GM19438 (cell line): ENCODE measurements around the gene LAMB4.

Experiments
- ATAC-seq: cut with Tn5 transposase; IDR thresholded peaks from one replicate; pipeline ENCODE4 v1.9.1; 2021; ENCODE audit warnings: low read depth; ENCODE audit not compliant: unreplicated experiment

LAMB4 gene, protein sequence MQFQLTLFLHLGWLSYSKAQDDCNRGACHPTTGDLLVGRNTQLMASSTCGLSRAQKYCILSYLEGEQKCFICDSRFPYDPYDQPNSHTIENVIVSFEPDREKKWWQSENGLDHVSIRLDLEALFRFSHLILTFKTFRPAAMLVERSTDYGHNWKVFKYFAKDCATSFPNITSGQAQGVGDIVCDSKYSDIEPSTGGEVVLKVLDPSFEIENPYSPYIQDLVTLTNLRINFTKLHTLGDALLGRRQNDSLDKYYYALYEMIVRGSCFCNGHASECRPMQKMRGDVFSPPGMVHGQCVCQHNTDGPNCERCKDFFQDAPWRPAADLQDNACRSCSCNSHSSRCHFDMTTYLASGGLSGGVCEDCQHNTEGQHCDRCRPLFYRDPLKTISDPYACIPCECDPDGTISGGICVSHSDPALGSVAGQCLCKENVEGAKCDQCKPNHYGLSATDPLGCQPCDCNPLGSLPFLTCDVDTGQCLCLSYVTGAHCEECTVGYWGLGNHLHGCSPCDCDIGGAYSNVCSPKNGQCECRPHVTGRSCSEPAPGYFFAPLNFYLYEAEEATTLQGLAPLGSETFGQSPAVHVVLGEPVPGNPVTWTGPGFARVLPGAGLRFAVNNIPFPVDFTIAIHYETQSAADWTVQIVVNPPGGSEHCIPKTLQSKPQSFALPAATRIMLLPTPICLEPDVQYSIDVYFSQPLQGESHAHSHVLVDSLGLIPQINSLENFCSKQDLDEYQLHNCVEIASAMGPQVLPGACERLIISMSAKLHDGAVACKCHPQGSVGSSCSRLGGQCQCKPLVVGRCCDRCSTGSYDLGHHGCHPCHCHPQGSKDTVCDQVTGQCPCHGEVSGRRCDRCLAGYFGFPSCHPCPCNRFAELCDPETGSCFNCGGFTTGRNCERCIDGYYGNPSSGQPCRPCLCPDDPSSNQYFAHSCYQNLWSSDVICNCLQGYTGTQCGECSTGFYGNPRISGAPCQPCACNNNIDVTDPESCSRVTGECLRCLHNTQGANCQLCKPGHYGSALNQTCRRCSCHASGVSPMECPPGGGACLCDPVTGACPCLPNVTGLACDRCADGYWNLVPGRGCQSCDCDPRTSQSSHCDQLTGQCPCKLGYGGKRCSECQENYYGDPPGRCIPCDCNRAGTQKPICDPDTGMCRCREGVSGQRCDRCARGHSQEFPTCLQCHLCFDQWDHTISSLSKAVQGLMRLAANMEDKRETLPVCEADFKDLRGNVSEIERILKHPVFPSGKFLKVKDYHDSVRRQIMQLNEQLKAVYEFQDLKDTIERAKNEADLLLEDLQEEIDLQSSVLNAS (N-terminal part only)

DNA sequence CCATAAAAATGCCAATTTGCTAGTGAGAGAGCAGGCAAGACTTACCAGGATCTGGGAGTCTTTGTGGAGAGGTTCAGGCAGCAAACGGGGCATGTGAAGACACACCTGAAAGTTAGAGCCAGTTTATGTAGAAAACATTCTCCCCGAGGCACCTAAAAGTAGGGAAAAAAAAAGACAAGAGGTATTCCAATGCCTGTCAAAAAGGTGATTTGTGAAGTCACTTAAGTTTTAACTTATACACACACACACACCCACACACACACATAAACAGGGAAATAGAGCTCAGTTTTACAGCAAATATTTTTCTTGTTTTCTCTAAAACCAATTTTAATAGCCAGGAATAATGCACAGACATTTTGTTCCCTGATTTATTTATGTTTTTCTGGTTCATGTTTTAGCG is at the start of gene LAMB4:
Gene LAMB4, minus strand, starts transcription at position 101 of the 400 bp plus-strand sequence. CDS start 7,197 bp downstream, outside the sequence.
- ATAC-seq: no peak

DNA sequence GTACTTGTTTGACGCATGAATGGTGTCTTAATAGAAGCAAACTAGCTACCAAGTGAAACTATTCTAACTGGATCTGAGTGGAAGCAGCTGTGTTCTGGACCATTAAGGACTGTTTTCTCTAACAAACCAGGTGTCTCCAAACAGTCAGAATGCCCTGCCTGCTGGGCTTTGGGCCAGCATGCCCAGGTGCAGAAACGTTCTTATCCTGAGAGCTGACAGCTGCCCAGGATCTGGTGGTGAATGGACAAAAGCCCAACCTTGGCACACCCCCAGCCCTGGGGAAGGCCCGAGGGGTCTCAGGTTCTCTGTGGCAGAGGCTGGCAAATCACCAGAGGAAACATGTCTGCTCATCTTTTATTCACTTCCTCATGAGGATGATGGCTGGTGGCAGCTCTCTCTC is 48.2 kb upstream of the LAMB4 start:
- no peak for ATAC-seq

DNA sequence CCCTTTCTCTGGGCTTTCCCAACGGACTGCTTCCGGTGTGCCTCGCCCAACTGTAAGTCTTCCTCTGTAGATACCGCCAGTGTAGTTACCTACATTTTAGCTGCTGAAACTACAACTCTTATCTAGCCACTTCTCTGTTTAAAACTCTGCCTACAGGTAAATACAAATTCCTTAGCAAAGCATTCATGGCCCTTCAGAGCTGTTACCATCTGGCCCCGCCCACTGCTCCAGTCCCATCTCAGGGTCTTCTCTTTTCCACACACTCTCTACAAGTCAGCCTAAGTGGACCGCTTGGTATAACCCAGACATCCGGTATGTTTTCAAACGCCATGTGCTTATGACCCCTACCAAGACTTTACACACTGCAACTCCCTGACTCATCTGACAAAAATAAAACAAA is 41.0 kb upstream of the LAMB4 start:
- ATAC-seq: no peak

DNA sequence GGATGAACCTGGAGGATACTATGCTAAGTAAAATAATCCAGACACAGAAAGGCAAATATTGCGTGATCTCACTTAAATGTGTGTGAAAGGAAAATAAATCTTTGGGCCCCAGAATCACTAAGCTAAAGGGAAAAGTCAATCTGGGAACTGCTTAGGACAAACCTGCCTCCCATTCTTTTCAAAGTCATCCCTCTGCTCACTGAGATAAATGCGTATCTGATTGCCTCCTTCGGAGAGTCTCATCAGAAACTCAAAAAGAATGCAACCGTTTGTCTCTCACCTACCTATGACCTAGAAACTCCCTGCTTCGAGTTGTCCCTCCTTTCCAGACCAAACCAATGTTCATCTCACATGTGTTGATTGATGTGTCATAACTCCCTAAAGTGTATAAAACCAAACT is 40.1 kb upstream of the LAMB4 start:
- ATAC-seq: no peak

DNA sequence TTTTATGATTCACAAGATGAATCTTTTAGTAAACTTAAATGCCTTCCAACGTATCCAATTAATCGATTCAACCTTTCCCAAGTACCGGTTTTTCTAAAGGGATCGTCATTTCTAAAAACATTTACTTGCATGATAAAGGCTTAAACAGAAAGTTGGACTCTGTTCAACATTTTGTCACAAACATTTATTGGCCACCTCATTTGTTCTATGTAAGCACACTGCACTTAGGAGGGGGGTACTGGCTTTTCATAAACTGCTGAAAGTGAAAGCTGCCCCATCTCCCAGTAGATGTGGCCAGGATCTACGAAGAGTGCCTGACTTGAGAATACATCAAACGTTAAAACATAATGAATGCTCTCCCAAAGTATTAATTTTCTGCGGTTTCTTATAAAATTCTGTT is 37.3 kb upstream of the LAMB4 start:
- ATAC-seq: no peak

DNA sequence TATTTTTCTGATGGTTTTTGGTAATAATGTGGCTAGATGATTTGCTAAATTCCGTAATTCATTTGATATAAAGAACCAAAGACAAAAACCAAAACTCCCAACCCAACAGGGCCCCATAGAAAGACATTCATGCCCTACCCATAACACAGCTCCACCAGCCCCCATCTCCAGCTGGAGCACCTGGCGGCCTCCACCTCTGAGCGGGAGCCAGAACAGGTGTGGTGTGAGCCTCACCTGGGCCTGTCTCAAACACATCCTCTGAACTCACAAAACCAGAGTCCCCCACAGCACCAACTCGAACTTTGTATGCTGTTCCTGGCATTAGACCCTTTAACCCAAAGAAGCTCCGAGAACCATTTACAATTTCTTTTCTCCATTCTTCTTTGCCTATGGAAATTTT is 36.5 kb upstream of the LAMB4 start:
- ATAC-seq: no peak

DNA sequence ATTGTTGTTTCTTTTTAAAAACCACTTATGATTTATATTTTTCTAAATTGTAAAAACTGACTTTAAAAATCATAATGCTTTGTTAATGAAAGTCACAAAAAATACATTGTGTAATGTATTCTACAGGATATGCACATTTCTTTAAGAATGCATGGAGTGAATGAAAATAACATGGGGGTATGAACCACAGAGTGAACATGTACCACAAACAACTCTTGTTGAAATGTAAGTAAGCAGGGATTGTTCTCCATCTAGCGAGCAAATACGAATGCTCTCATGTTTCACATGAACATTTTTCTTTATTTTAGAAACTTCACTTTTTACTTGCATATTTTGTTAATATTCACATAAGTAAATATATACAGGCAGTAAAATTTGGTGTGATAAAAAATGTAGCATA is 35.6 kb upstream of the LAMB4 start:
- ATAC-seq: no peak

DNA sequence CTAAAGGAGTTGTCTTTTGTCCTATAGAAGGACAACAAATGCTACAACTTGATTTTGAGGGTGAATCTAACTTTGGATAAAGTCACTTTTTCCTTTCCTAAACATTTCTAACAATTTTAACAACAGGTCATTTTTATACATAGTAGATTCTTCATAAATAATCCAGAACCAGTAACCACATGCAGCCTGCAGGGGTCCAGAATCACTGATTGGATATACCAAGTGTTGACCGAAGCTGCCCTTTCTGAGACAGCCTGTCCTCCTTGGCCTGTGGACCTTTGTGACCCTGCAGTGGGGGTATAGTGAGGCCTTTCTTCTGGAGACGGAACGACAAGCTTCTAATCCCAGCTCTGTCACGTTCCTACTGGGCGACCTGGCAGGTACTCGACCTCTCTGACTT is 34.8 kb upstream of the LAMB4 start:
- ATAC-seq: no peak

DNA sequence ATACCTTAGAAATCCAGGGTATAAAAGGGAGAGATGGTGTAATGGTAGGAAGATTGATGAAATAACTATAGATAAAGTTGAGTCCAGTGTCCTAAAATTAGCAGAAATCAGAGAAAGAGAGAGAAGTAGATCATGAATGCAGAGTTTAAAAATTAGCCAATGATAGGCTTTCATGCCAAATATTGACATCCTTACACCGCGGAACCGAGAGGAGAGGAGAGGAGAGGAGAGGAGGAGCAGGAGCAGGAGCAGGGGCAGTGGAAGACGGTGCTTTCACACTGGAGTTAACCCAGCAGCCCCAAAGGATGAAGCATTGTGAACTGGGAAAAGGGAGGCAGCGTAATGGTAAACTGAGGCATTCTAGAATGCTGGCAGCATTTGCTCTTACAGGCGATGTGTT is 34.2 kb upstream of the LAMB4 start:
- no peak for ATAC-seq

DNA sequence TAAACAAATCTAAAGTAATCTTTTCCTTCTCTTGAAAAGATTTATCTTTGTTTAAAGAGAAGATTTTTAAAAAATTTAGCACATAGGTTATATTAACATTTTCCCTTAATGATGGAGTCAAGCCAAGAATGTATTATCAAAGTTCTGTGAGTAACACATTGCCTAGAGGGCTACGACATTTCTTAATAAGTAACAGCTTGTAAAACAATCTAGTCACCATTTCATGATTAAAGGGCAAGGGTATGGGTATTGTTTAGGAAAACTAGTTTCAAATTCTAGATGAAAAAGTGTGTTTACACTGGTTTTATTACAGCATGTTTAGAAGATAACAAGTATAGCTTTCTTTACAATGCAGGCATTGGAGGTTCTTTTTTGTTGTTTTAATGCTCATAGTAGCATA is 28.6 kb upstream of the LAMB4 start:
- no peak for ATAC-seq

DNA sequence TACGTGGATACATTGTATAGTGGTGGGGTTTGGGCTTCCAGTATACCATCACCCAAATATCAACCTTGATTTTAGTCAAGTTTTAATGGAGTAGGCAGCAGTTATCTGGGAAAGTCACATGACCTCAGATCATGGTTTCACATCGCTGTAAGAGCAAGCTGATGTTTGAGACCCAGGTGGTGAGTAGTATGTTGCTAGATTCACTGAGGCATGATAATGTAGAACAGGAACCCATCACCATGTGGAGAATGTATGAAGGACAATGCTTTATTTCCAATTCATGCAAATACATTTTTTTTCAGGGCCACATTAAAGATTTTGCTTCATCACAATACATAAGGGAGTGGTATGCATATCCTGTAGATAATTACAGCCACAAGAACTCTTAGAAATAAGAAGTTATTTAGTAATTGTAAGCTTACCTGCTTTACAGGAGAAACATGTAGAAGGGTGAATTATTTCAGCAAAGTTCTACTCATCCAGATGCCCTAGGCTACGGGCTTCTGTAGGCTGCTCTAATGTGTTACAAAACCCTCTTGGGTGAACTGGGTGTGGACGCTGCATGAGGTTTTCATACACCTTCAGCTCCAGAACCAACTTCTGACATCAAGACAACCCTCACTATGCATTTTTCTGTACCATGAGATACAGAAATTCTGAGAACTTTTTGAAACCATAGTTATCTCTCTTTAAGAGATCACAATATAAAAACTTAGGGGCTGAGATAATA is 27.6 kb upstream of the LAMB4 start:
- no peak for ATAC-seq

DNA sequence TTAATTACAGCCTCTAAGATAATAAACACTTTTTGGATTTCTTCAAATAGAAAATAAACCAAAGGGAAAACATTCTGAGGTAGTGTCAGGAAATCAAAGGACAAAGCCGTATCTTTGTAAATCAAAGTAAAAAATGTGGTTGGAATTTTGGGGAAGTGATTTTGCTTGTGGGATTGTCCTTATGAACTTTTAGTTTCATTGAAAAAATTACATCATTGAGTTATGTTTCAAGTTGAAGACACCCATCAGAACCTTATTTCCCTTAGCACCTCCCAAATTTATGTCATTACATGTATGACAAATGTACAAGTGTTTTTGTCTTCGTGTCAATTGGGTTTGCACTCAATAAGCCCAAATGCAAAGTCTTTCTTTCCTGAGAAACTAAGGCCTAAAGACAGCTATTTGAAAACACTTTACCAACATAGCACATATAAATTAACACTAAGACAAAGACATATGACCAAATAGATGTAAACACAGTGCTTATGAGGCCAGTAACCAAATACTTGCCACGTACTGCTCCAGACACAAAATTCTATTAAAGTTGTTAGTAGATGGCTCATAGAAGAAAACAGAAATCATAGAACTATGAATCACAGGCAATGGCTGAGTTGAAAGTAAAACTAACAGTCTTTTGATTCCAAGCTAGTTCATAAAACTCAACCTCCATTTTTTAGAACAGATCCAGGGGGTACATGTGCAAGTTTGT is 26.9 kb upstream of the LAMB4 start:
- no peak for ATAC-seq

DNA sequence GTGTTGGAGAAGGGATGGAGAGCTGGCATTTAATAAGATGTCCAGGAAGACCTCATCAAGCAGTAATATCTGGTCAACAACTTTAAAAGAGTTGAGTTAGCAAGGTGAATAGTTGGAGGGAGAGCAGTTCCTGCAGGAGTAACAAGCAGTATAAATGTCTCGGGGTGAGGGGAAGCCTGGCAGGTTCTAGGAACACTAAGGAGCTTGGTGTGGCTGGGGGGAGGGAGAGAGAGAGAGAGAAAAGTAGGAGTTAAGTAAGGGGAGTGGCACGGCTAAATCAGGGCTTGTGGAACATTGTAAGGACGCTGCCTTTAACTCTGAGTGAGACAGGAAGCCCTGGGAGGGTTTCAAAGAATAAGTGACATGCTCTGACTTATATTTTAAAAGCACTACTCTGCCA is 22.0 kb upstream of the LAMB4 start:
- no peak for ATAC-seq

DNA sequence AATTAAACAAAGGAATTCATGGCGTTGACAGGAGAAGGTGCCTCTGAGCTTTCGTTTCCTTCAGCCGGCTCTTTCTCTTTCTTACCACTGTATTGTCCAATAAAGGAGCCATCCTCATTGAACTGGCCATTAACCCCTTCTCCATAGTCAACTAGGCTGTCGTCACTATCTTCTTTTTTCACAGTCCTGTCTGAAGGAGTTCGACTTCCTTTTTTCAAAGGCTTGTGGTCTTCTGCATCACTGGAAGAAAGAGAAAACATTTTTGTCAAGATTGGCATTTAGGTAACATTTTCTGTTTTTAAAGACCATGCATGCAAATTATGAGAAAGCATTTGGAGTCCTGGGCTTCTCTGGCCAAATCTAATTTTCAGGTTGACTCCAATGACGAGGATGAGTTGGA is 19.7 kb upstream of the LAMB4 start:
- ATAC-seq: no peak

DNA sequence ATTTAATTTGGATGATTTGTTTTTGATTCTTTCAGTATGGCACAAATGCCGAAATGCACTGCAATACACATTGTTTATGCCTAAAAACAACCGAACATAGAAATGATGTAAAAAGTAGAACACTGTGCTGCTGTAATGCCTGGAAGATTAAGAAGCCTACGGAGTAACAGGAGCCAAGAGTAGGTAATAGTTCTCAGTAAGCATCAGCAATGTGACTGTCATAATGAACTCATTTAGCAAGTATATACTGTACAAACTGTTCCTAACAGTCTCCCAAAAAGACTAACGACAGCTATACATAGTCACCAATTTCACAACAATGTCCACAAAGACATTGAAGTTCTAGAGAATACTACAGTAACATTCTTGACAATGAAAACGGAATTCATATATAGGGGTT is 19.0 kb upstream of the LAMB4 start:
- ATAC-seq: no peak

DNA sequence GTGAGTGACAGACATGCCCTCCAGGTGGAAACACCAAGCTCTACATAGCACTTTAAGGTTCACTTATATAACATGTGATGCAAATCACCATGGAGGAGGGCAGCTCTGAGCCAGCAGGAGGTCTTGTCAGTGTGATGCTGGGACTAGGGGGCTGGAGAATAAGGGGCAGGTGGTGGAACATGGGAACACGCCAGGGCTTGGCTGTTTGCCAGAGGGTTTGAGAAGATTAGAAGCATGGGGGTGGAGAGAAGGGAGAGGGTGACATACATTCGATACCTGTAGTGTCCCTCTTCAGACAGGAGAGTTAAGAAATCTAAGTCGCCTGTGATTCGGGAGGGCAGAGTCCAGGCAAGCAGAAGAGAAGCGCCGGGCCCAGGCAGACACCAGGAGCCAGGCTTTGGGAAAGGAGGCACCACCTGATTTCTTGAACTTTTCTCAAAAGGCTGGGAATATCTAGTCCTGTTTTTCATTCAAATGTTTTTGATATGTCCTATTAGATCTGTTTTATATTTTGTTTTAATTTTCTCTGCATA is 16.9 kb upstream of the LAMB4 start:
- ATAC-seq: no peak

DNA sequence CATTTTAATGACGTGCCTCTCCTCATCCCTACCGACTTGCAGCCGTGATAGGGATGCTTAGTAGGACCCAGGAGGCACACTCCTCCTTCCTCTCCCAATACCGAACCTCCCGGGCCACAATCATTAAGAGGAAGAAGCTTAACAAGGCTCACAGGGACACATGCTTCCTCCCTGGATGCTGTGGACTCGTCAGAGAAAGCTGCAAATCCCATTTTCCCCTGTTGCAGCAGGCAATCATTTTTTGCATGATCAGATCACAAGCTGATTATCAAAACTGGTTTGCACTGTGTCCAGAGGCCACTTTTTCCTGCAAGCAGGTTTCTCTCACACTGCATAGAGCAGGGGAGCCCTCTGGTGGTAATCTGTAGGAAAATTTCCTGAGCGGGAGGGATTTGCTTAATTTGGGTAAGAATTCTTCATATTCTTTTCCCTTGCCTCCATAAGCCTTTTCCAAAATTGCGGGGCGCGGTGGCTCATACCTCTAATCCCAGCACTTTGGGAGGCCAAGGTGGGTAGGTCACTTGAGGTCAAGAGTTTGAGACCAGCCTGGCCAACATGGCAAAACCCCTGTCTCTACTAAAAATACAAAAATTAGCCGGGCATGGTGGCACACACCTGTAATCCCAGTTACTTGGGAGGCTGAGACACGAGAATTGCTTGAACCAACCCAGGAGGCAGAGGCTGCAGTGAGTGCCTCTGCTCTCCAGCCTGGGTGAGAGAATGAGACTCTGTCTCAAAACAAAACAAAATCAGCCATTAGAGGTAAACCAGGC is 16.1 kb upstream of the LAMB4 start:
- no peak for ATAC-seq

DNA sequence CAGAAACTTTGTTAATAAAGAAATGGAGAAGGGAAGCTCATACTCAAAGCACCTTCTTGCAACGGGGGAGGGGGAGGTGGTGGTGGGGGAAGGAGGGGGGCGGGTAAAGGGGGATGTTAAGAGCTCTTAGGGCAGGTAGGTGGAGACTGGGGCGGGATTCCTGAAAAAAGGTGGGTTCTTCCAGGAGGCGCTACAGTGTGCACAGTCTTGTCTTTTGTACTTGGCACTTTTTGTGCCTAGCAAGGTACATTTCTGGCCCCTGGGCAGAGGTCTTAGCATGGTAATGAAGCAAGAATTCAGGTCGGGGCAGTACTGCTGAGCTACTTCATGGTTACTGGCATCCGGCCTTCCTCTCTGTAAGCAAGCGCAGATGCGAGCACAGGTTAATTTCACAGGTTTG is 15.2 kb upstream of the LAMB4 start:
- ATAC-seq: no peak

DNA sequence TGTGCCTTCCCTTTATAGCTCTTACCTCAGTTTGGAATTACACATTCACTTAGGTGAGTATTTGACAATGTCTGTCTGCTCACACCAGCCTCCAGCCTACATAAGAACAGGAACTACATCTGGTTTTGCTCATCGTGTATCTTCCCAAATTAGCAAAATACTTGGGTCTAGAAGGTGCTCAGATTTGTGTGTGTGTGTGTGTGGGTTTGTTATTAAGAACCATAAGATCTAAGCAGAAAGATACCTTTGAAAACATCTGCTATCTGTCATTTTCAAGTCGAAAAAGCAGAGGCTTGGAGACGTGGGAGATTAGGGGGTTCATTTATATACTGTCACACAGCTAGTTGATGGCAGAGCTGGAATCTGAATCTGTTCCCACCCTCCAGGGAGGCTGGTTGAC is 14.8 kb upstream of the LAMB4 start:
- no peak for ATAC-seq
